HCT116 (cell line): ENCODE measurements around the gene F13A1. TPM values are rescaled to one million over a fixed set of nuclear protein-coding genes. Genes with fewer than 3 reads are reported as not detected.

ENCODE experiments used
- ATAC-seq: fragments of 200-7000 bp; cut with Tn5 transposase; 2 replicates; pipeline ENCODE4 v1.9.1; 2020; ENCODE audit warnings: mild to moderate bottlenecking, moderate library complexity
- BruUV-seq: library from RNA; stranded (reverse); fragments of 400-500 nt; replicated peaks from 2 replicates; lab custom pipeline; 2021; lab: Mats Ljungman, UMichigan
- CTCF ChIA-PET: fragments of 300-600 bp; sonication (Branson Sonifier 250); formaldehyde crosslinking; loops from one replicate; lab custom pipeline; 2021; ENCODE audit warnings: antibody characterized with exemption; lab: Charles Lee
- POLR2A ChIA-PET: fragments of 300-600, 350-600 bp; sonication (Branson Sonifier 250); formaldehyde crosslinking; loops from one replicate; lab custom pipeline; 2021; ENCODE audit warnings: antibody characterized with exemption; lab: Charles Lee
- RAD21 ChIA-PET, 2 experiments: fragments of 300-600 bp; sonication (Branson Sonifier 250); formaldehyde crosslinking; loops; one replicate each; lab custom pipeline; 2023; ENCODE audit warnings: low total read pairs in 2 of 2; ENCODE audit not compliant: uncharacterized antibody in 2 of 2, unreplicated experiment in 2 of 2, low non-redundant PET in 1 of 2; lab: Charles Lee
- DNase-seq: peaks from one replicate; pipeline ENCODE4 v3.0.0-alpha.2; 2010; ENCODE audit warnings: low read depth, low spot score
- H2AFZ ChIP-seq: fragments of 200-600 bp; shearing (Covaris generic), sonication (generic); 2 replicates; pipeline ENCODE4 v1.6.1; 2017; ENCODE audit warnings: low read depth, mixed run types, mixed read lengths, antibody characterized with exemption, low read length; ENCODE audit not compliant: poor library complexity, severe bottlenecking
- H3K27ac ChIP-seq: 2 replicates; pipeline ENCODE4 v1.5.1; 2012; ENCODE audit warnings: low read depth, low read length
- H3K27me3 ChIP-seq: fragments of 200-600 bp; sonication (generic); 2 replicates; pipeline ENCODE4 v1.6.1; 2016; ENCODE audit warnings: mixed run types, low read length, mixed read lengths; ENCODE audit not compliant: insufficient read depth
- H3K36me3 ChIP-seq, 2 experiments: fragments of 200-500 bp in 1 of 2; fragments of 200-600 bp in 1 of 2; sonication (Bioruptor generic) in 1 of 2; sonication (generic) in 1 of 2; 2 replicates each; pipeline versions ENCODE4 v1.5.1 to v1.6.1; 2014 to 2016; ENCODE audit warnings: low read length in 2 of 2, inconsistent platforms in 1 of 2, mixed read lengths in 1 of 2, mixed run types in 1 of 2; ENCODE audit not compliant: insufficient read depth in 2 of 2, control insufficient read depth in 1 of 2
- H3K4me1 ChIP-seq, 2 experiments: fragments of 200-600 bp in 1 of 2; sonication (generic) in 1 of 2; 2 replicates each; pipeline versions ENCODE4 v1.5.1 to v1.6.1; 2012 to 2017; ENCODE audit warnings: low read length in 2 of 2, inconsistent platforms in 1 of 2, mild to moderate bottlenecking in 1 of 2, mixed read lengths in 1 of 2, mixed run types in 1 of 2, moderate library complexity in 1 of 2; ENCODE audit not compliant: insufficient read depth in 2 of 2, control insufficient read depth in 1 of 2
- H3K4me2 ChIP-seq: fragments of 200-600 bp; sonication (generic); 2 replicates; pipeline ENCODE4 v1.6.1; 2017; ENCODE audit warnings: mixed run types, low read length, mixed read lengths
- H3K4me3 ChIP-seq, 2 experiments: fragments of 200-600 bp in 1 of 2; sonication (generic) in 1 of 2; replicated peaks in 1 of 2; 2 replicates each; pipeline ENCODE4 v1.5.1; 2011 to 2016; ENCODE audit warnings: low read length in 2 of 2, control low read depth in 1 of 2, low read depth in 1 of 2, mild to moderate bottlenecking in 1 of 2, mixed read lengths in 1 of 2, mixed run types in 1 of 2
- H3K79me2 ChIP-seq: fragments of 200-600 bp; sonication (generic); 2 replicates; pipeline ENCODE4 v1.6.1; 2017; ENCODE audit warnings: mild to moderate bottlenecking, mixed run types, low read length, moderate library complexity, mixed read lengths; ENCODE audit not compliant: insufficient read depth
- H3K9ac ChIP-seq: fragments of 200-600 bp; sonication (generic); 2 replicates; pipeline ENCODE4 v1.6.1; 2016; ENCODE audit warnings: low read length, mixed read lengths
- H3K9me2 ChIP-seq: fragments of 200-600 bp; sonication (generic), shearing (Covaris generic); 2 replicates; pipeline ENCODE4 v1.6.1; 2017; ENCODE audit warnings: mixed run types, mild to moderate bottlenecking, moderate library complexity; ENCODE audit not compliant: insufficient read depth
- H3K9me3 ChIP-seq, 2 experiments: fragments of 200-500 bp in 1 of 2; fragments of 200-600 bp in 1 of 2; sonication (Bioruptor generic) in 1 of 2; sonication (generic) in 1 of 2; 2 replicates each; pipeline ENCODE4 v1.6.1; 2014 to 2017; ENCODE audit warnings: low read length in 2 of 2, mixed read lengths in 2 of 2, inconsistent platforms in 1 of 2, low read depth in 1 of 2, mild to moderate bottlenecking in 1 of 2, mixed run types in 1 of 2, moderate library complexity in 1 of 2; ENCODE audit not compliant: control insufficient read depth in 1 of 2, insufficient read depth in 1 of 2
- H4K20me1 ChIP-seq: fragments of 200-600 bp; sonication (generic), shearing (Covaris generic); 2 replicates; pipeline ENCODE4 v1.6.1; 2017; ENCODE audit warnings: mixed run types, mild to moderate bottlenecking, moderate library complexity; ENCODE audit not compliant: insufficient read depth
- CBX3 ChIP-seq: IDR thresholded peaks from 2 replicates; pipeline ENCODE4 v1.6.1; 2012; ENCODE audit warnings: low read depth
- EGR1 ChIP-seq: IDR thresholded peaks from 2 replicates; pipeline ENCODE4 v1.6.1; 2012; ENCODE audit warnings: low read depth
- ELF1 ChIP-seq: IDR thresholded peaks from 2 replicates; pipeline ENCODE4 v1.6.1; 2012; ENCODE audit warnings: low read depth, borderline replicate concordance
- EZH2 ChIP-seq: fragments of 200-600 bp; sonication (generic); IDR thresholded peaks from 2 replicates; pipeline ENCODE4 v1.6.1; 2017; ENCODE audit warnings: antibody characterized with exemption, mixed run types
- FOSL1 ChIP-seq: IDR thresholded peaks from 2 replicates; pipeline ENCODE4 v1.6.1; 2012; ENCODE audit warnings: low read depth
- JUND ChIP-seq: IDR thresholded peaks from 2 replicates; pipeline ENCODE4 v1.6.1; 2012
- MAX ChIP-seq: IDR thresholded peaks from 2 replicates; pipeline ENCODE4 v1.6.1; 2012
- POLR2A ChIP-seq: IDR thresholded peaks from 2 replicates; pipeline ENCODE4 v1.7.0; 2011; ENCODE audit warnings: borderline replicate concordance; ENCODE audit not compliant: insufficient read depth, insufficient read length; ENCODE audit errors: extremely low read depth
- REST ChIP-seq: IDR thresholded peaks from 2 replicates; pipeline ENCODE4 v1.6.1; 2012; ENCODE audit warnings: low read depth
- SIN3A ChIP-seq: IDR thresholded peaks from 2 replicates; pipeline ENCODE4 v1.6.1; 2012; ENCODE audit warnings: low read depth
- ZBTB33 ChIP-seq: IDR thresholded peaks from 2 replicates; pipeline ENCODE4 v1.6.1; 2011; ENCODE audit warnings: mild to moderate bottlenecking, low read length, moderate library complexity; ENCODE audit not compliant: insufficient replicate concordance; ENCODE audit errors: extremely low read depth
- ZNF274 ChIP-seq: fragments of 200-500 bp; sonication (Bioruptor generic); IDR thresholded peaks from 2 replicates; pipeline ENCODE4 v1.6.1; 2014; ENCODE audit warnings: mild to moderate bottlenecking, low read depth, low read length, inconsistent platforms
- intact Hi-C: fragments of 100-400 bp; cut with micrococcal nuclease; formaldehyde crosslinking; loops from 2 replicates; pipeline ENCODE4 v1.10.0; 2022
- total RNA-seq: library from RNA; stranded (reverse); gene quantifications from one replicate; pipeline ENCODE4 v1.2.1, GENCODE V29; 2021; ENCODE audit not compliant: unreplicated experiment

Gene F13A1
- total RNA-seq, 1 experiment from 2014 or later = 0.34 TPM

- Histone ChIP-seq H3K9me3 (no peaks in the 10 kb centered on the region), H3K9ac (no peak overlapping the region), H3K4me1 (no peaks in the 10 kb centered on the region), H3K4me2 (no peak overlapping the region), H3K4me3 (no peak overlapping the region), H3K27ac (no peak overlapping the region), H3K9me2 (no peaks in the 10 kb centered on the region), H4K20me1 (no peaks in the 10 kb centered on the region; the same call in 1 of the 2 replicates), H3K27me3 (peaks cover 12% of the 10 kb centered on the region), H3K79me2 (no peaks in the 10 kb centered on the region), H3K36me3 (no peaks in the 10 kb centered on the region), H2AFZ (no peak overlapping the region)
- ChIA-PET POLR2A (no interaction called here), RAD21 (no interaction called here), CTCF (no interaction called here)
- TF ChIP-seq POLR2A (no peak), SIN3A (no peak), MAX (no peak), JUND (no peak), REST (no peak), ELF1 (no peak), CBX3 (no peak)
- no peak for DNase-seq
- intact Hi-C loops = no loop called here
- ATAC-seq = no peak
- no TSS peak for BruUV-seq
These were observed 196.7 kb downstream of the F13A1 start for GRCh38 chr6:6123803-6124202.

- H3K27ac ChIP-seq = no peak overlapping the region
- H3K36me3 ChIP-seq = no peaks in the 10 kb centered on the region
- no peak overlapping the region for H2AFZ ChIP-seq
- no peaks in the 10 kb centered on the region for H3K9me3 ChIP-seq
- no peak overlapping the region for H3K9ac ChIP-seq
- no peaks in the 10 kb centered on the region for H3K27me3 ChIP-seq
- H3K9me2 ChIP-seq = no peaks in the 10 kb centered on the region
- no peak overlapping the region for H3K4me2 ChIP-seq
- BruUV-seq = no TSS peak
- RAD21 ChIA-PET = no interaction called here
- POLR2A ChIA-PET = no interaction called here
- H3K4me3 ChIP-seq = no peak overlapping the region
- no peak for ATAC-seq
- no peaks in the 10 kb centered on the region; the same call in 1 of the 2 replicates for H4K20me1 ChIP-seq
- no peak for DNase-seq
- CTCF ChIA-PET = no interaction called here
- no peaks in the 10 kb centered on the region for H3K79me2 ChIP-seq
- no peaks in the 10 kb centered on the region for H3K4me1 ChIP-seq
- intact Hi-C loops = no loop called here
- TF ChIP-seq REST = no peak
- TF ChIP-seq ZNF274 = no peak
- TF ChIP-seq JUND = no peak
- TF ChIP-seq EZH2 = no peak
- no peak for TF ChIP-seq FOSL1
- no peak for TF ChIP-seq EGR1
- no peak for TF ChIP-seq ZBTB33
- TF ChIP-seq ELF1 = no peak
These were observed 198.5 kb downstream of the F13A1 start for GRCh38 chr6:6121943-6122342.
